ENCODE results near the gene NCOA7.
"Not testable (repeated sequence)": the region's sequence is repeated elsewhere in the genome, so short reads cannot be mapped to it uniquely, and the experiment has no call there.

The NCOA7 gene

GRCh38 chr6:125957391-125957693, 166.6 kb downstream of the NCOA7 start:
- Histone ChIP-seq H3K4me1 (ENCODE audit: control insufficient read depth, insufficient read depth, low read length) (peaks cover 13% of the 10 kb centered on the region), H3K27me3 (replicated peaks; ENCODE audit: control insufficient read depth, insufficient read depth, low read length) (no peaks in the 10 kb centered on the region), H3K36me3 (ENCODE audit: control insufficient read depth, insufficient read depth, low read length, severe bottlenecking) (no peaks in the 10 kb centered on the region), H3K9me3 (ENCODE audit: control insufficient read depth, low read length) (no peaks in the 10 kb centered on the region), H3K9ac (ENCODE audit: low read length) (peak overlapping the region; percentile 95), H3K4me3 (ENCODE audit: low read length) (peak overlapping the region; percentile 96)
- no peak for DNase-seq (ENCODE audit: low read depth)

- H3K27me3 ChIP-seq (replicated peaks; ENCODE audit: control insufficient read depth, insufficient read depth, low read length) = no peaks in the 10 kb centered on the region
- peak overlapping the region; percentile 95 for H3K9ac ChIP-seq (ENCODE audit: low read length)
- peak overlapping the region; percentile 96 for H3K4me3 ChIP-seq (ENCODE audit: low read length)
- H3K4me1 ChIP-seq (ENCODE audit: control insufficient read depth, insufficient read depth, low read length) = peaks cover 13% of the 10 kb centered on the region
- H3K9me3 ChIP-seq (ENCODE audit: control insufficient read depth, low read length) = no peaks in the 10 kb centered on the region
- H3K36me3 ChIP-seq (ENCODE audit: control insufficient read depth, insufficient read depth, low read length, severe bottlenecking) = no peaks in the 10 kb centered on the region
- DNase-seq (ENCODE audit: low read depth) = peak; percentile 39
Measured at GRCh38 chr6:125957845-125958244, 167.1 kb downstream of the NCOA7 start.

- Histone ChIP-seq H3K9me3 (ENCODE audit: control insufficient read depth, low read length) (no peaks in the 10 kb centered on the region), H3K4me1 (ENCODE audit: control insufficient read depth, insufficient read depth, low read length) (peaks cover 13% of the 10 kb centered on the region), H3K9ac (ENCODE audit: low read length) (no peak overlapping the region), H3K4me3 (ENCODE audit: low read length) (no peak overlapping the region), H3K36me3 (ENCODE audit: control insufficient read depth, insufficient read depth, low read length, severe bottlenecking) (no peaks in the 10 kb centered on the region), H3K27me3 (replicated peaks; ENCODE audit: control insufficient read depth, insufficient read depth, low read length) (no peaks in the 10 kb centered on the region)
- no peak for DNase-seq (ENCODE audit: low read depth)
Measured at GRCh38 chr6:125959041-125959440, 168.3 kb downstream of the NCOA7 start.

GRCh38 chr6:125961117-125961516, 170.4 kb downstream of the NCOA7 start:
- Histone ChIP-seq H3K9ac (ENCODE audit: low read length) (no peak overlapping the region), H3K4me3 (ENCODE audit: low read length) (no peak overlapping the region), H3K27me3 (replicated peaks; ENCODE audit: control insufficient read depth, insufficient read depth, low read length) (no peaks in the 10 kb centered on the region), H3K9me3 (ENCODE audit: control insufficient read depth, low read length) (no peaks in the 10 kb centered on the region), H3K36me3 (ENCODE audit: control insufficient read depth, insufficient read depth, low read length, severe bottlenecking) (no peaks in the 10 kb centered on the region), H3K4me1 (ENCODE audit: control insufficient read depth, insufficient read depth, low read length) (peaks cover 13% of the 10 kb centered on the region)
- DNase-seq (ENCODE audit: low read depth) = no peak

GRCh38 chr6:125962900-125963497, 172.2 kb downstream of the NCOA7 start:
- DNase-seq (ENCODE audit: low read depth) = no peak
- Histone ChIP-seq H3K27me3 (replicated peaks; ENCODE audit: control insufficient read depth, insufficient read depth, low read length) (no peaks in the 10 kb centered on the region), H3K4me1 (ENCODE audit: control insufficient read depth, insufficient read depth, low read length) (peaks cover 5% of the 10 kb centered on the region), H3K9me3 (ENCODE audit: control insufficient read depth, low read length) (no peaks in the 10 kb centered on the region), H3K9ac (ENCODE audit: low read length) (no peak overlapping the region), H3K4me3 (ENCODE audit: low read length) (no peak overlapping the region), H3K36me3 (ENCODE audit: control insufficient read depth, insufficient read depth, low read length, severe bottlenecking) (peaks cover 5% of the 10 kb centered on the region)

- no peak for DNase-seq (ENCODE audit: low read depth)
Measured at GRCh38 chr6:125963817-125964216, 173.1 kb downstream of the NCOA7 start.

GRCh38 chr6:125966569-125966968, 175.8 kb downstream of the NCOA7 start:
- H3K4me3 ChIP-seq (ENCODE audit: low read length) = no peak overlapping the region
- no peak overlapping the region for H3K9ac ChIP-seq (ENCODE audit: low read length)
- no peak for DNase-seq (ENCODE audit: low read depth)
- no peaks in the 10 kb centered on the region for H3K4me1 ChIP-seq (ENCODE audit: control insufficient read depth, insufficient read depth, low read length)
- no peaks in the 10 kb centered on the region for H3K27me3 ChIP-seq (replicated peaks; ENCODE audit: control insufficient read depth, insufficient read depth, low read length)
- peaks cover 11% of the 10 kb centered on the region for H3K36me3 ChIP-seq (ENCODE audit: control insufficient read depth, insufficient read depth, low read length, severe bottlenecking)
- H3K9me3 ChIP-seq (ENCODE audit: control insufficient read depth, low read length) = no peaks in the 10 kb centered on the region

More at GRCh38 chr6:125963817-125964216, 173.1 kb downstream of the NCOA7 start:
- no peaks in the 10 kb centered on the region for H3K27me3 ChIP-seq (replicated peaks; ENCODE audit: control insufficient read depth, insufficient read depth, low read length)
- H3K9me3 ChIP-seq (ENCODE audit: control insufficient read depth, low read length) = no peaks in the 10 kb centered on the region
- H3K4me1 ChIP-seq (ENCODE audit: control insufficient read depth, insufficient read depth, low read length) = no peaks in the 10 kb centered on the region
- no peak overlapping the region for H3K9ac ChIP-seq (ENCODE audit: low read length)
- no peak overlapping the region for H3K4me3 ChIP-seq (ENCODE audit: low read length)
- H3K36me3 ChIP-seq (ENCODE audit: control insufficient read depth, insufficient read depth, low read length, severe bottlenecking) = peaks cover 11% of the 10 kb centered on the region

- Histone ChIP-seq H3K36me3 (ENCODE audit: control insufficient read depth, insufficient read depth, low read length, severe bottlenecking) (peaks cover 11% of the 10 kb centered on the region), H3K9me3 (ENCODE audit: control insufficient read depth, low read length) (no peaks in the 10 kb centered on the region), H3K4me3 (ENCODE audit: low read length) (no peak overlapping the region), H3K9ac (ENCODE audit: low read length) (no peak overlapping the region), H3K4me1 (ENCODE audit: control insufficient read depth, insufficient read depth, low read length) (no peaks in the 10 kb centered on the region), H3K27me3 (replicated peaks; ENCODE audit: control insufficient read depth, insufficient read depth, low read length) (no peaks in the 10 kb centered on the region)
- DNase-seq (ENCODE audit: low read depth) = no peak
Measured at GRCh38 chr6:125968493-125968892, 177.7 kb downstream of the NCOA7 start.

GRCh38 chr6:125970760-125971159, 180.0 kb downstream of the NCOA7 start:
- H3K27me3 ChIP-seq (replicated peaks; ENCODE audit: control insufficient read depth, insufficient read depth, low read length) = no peaks in the 10 kb centered on the region
- no peak overlapping the region for H3K9ac ChIP-seq (ENCODE audit: low read length)
- H3K9me3 ChIP-seq (ENCODE audit: control insufficient read depth, low read length) = no peaks in the 10 kb centered on the region
- H3K4me1 ChIP-seq (ENCODE audit: control insufficient read depth, insufficient read depth, low read length) = no peaks in the 10 kb centered on the region
- H3K36me3 ChIP-seq (ENCODE audit: control insufficient read depth, insufficient read depth, low read length, severe bottlenecking) = peaks cover 17% of the 10 kb centered on the region
- no peak overlapping the region for H3K4me3 ChIP-seq (ENCODE audit: low read length)
- DNase-seq (ENCODE audit: low read depth) = no peak

GRCh38 chr6:125972478-125972877, 181.7 kb downstream of the NCOA7 start:
- DNase-seq (ENCODE audit: low read depth); H3K9me3 ChIP-seq (ENCODE audit: control insufficient read depth, low read length); H3K4me1 ChIP-seq (ENCODE audit: control insufficient read depth, insufficient read depth, low read length); H3K9ac ChIP-seq (ENCODE audit: low read length); H3K27me3 ChIP-seq (replicated peaks; ENCODE audit: control insufficient read depth, insufficient read depth, low read length); H3K4me3 ChIP-seq (ENCODE audit: low read length): not testable (repeated sequence)
- peaks cover 16% of the 10 kb centered on the region for H3K36me3 ChIP-seq (ENCODE audit: control insufficient read depth, insufficient read depth, low read length, severe bottlenecking)

GRCh38 chr6:125974214-125974866, 183.6 kb downstream of the NCOA7 start:
- Histone ChIP-seq H3K9me3 (ENCODE audit: control insufficient read depth, low read length) (no peaks in the 10 kb centered on the region), H3K9ac (ENCODE audit: low read length) (no peak overlapping the region), H3K4me3 (ENCODE audit: low read length) (no peak overlapping the region), H3K27me3 (replicated peaks; ENCODE audit: control insufficient read depth, insufficient read depth, low read length) (no peaks in the 10 kb centered on the region), H3K36me3 (ENCODE audit: control insufficient read depth, insufficient read depth, low read length, severe bottlenecking) (peaks cover 6% of the 10 kb centered on the region), H3K4me1 (ENCODE audit: control insufficient read depth, insufficient read depth, low read length) (no peaks in the 10 kb centered on the region)
- DNase-seq (ENCODE audit: low read depth) = peak; percentile 94

- no peak overlapping the region for H3K9ac ChIP-seq (ENCODE audit: low read length)
- H3K36me3 ChIP-seq (ENCODE audit: control insufficient read depth, insufficient read depth, low read length, severe bottlenecking) = peaks cover 6% of the 10 kb centered on the region
- H3K27me3 ChIP-seq (replicated peaks; ENCODE audit: control insufficient read depth, insufficient read depth, low read length) = no peaks in the 10 kb centered on the region
- H3K9me3 ChIP-seq (ENCODE audit: control insufficient read depth, low read length) = no peaks in the 10 kb centered on the region
- no peak overlapping the region for H3K4me3 ChIP-seq (ENCODE audit: low read length)
- no peak for DNase-seq (ENCODE audit: low read depth)
- peaks cover 16% of the 10 kb centered on the region for H3K4me1 ChIP-seq (ENCODE audit: control insufficient read depth, insufficient read depth, low read length)
Measured at GRCh38 chr6:125979101-125979500, 188.3 kb downstream of the NCOA7 start.

Data from adipocyte (in vitro differentiated cells).